HCT116 (cell line): ENCODE measurements around the gene PLCB4. TPM values are rescaled to one million over a fixed set of nuclear protein-coding genes. Genes with fewer than 3 reads are reported as not detected.

Experiments used
- ATAC-seq: fragments of 200-7000 bp; cut with Tn5 transposase; 2 replicates; pipeline ENCODE4 v1.9.1; 2020; ENCODE audit warnings: mild to moderate bottlenecking, moderate library complexity
- BruUV-seq: library from RNA; stranded (reverse); fragments of 400-500 nt; replicated peaks from 2 replicates; lab custom pipeline; 2021; lab: Mats Ljungman, UMichigan
- CTCF ChIA-PET: fragments of 300-600 bp; sonication (Branson Sonifier 250); formaldehyde crosslinking; loops from one replicate; lab custom pipeline; 2021; ENCODE audit warnings: antibody characterized with exemption; lab: Charles Lee
- POLR2A ChIA-PET: fragments of 300-600, 350-600 bp; sonication (Branson Sonifier 250); formaldehyde crosslinking; loops from one replicate; lab custom pipeline; 2021; ENCODE audit warnings: antibody characterized with exemption; lab: Charles Lee
- RAD21 ChIA-PET, 2 experiments: fragments of 300-600 bp; sonication (Branson Sonifier 250); formaldehyde crosslinking; loops; one replicate each; lab custom pipeline; 2023; ENCODE audit warnings: low total read pairs in 2 of 2; ENCODE audit not compliant: uncharacterized antibody in 2 of 2, unreplicated experiment in 2 of 2, low non-redundant PET in 1 of 2; lab: Charles Lee
- DNase-seq: peaks from one replicate; pipeline ENCODE4 v3.0.0-alpha.2; 2010; ENCODE audit warnings: low read depth, low spot score
- H2AFZ ChIP-seq: fragments of 200-600 bp; shearing (Covaris generic), sonication (generic); 2 replicates; pipeline ENCODE4 v1.6.1; 2017; ENCODE audit warnings: low read depth, mixed run types, mixed read lengths, antibody characterized with exemption, low read length; ENCODE audit not compliant: poor library complexity, severe bottlenecking
- H3K27ac ChIP-seq: 2 replicates; pipeline ENCODE4 v1.5.1; 2012; ENCODE audit warnings: low read depth, low read length
- H3K27me3 ChIP-seq: fragments of 200-600 bp; sonication (generic); 2 replicates; pipeline ENCODE4 v1.6.1; 2016; ENCODE audit warnings: mixed run types, low read length, mixed read lengths; ENCODE audit not compliant: insufficient read depth
- H3K36me3 ChIP-seq, 2 experiments: fragments of 200-500 bp in 1 of 2; fragments of 200-600 bp in 1 of 2; sonication (Bioruptor generic) in 1 of 2; sonication (generic) in 1 of 2; 2 replicates each; pipeline versions ENCODE4 v1.5.1 to v1.6.1; 2014 to 2016; ENCODE audit warnings: low read length in 2 of 2, inconsistent platforms in 1 of 2, mixed read lengths in 1 of 2, mixed run types in 1 of 2; ENCODE audit not compliant: insufficient read depth in 2 of 2, control insufficient read depth in 1 of 2
- H3K4me1 ChIP-seq, 2 experiments: fragments of 200-600 bp in 1 of 2; sonication (generic) in 1 of 2; 2 replicates each; pipeline versions ENCODE4 v1.5.1 to v1.6.1; 2012 to 2017; ENCODE audit warnings: low read length in 2 of 2, inconsistent platforms in 1 of 2, mild to moderate bottlenecking in 1 of 2, mixed read lengths in 1 of 2, mixed run types in 1 of 2, moderate library complexity in 1 of 2; ENCODE audit not compliant: insufficient read depth in 2 of 2, control insufficient read depth in 1 of 2
- H3K4me2 ChIP-seq: fragments of 200-600 bp; sonication (generic); 2 replicates; pipeline ENCODE4 v1.6.1; 2017; ENCODE audit warnings: mixed run types, low read length, mixed read lengths
- H3K4me3 ChIP-seq, 2 experiments: fragments of 200-600 bp in 1 of 2; sonication (generic) in 1 of 2; replicated peaks in 1 of 2; 2 replicates each; pipeline ENCODE4 v1.5.1; 2011 to 2016; ENCODE audit warnings: low read length in 2 of 2, control low read depth in 1 of 2, low read depth in 1 of 2, mild to moderate bottlenecking in 1 of 2, mixed read lengths in 1 of 2, mixed run types in 1 of 2
- H3K79me2 ChIP-seq: fragments of 200-600 bp; sonication (generic); 2 replicates; pipeline ENCODE4 v1.6.1; 2017; ENCODE audit warnings: mild to moderate bottlenecking, mixed run types, low read length, moderate library complexity, mixed read lengths; ENCODE audit not compliant: insufficient read depth
- H3K9ac ChIP-seq: fragments of 200-600 bp; sonication (generic); 2 replicates; pipeline ENCODE4 v1.6.1; 2016; ENCODE audit warnings: low read length, mixed read lengths
- H3K9me2 ChIP-seq: fragments of 200-600 bp; sonication (generic), shearing (Covaris generic); 2 replicates; pipeline ENCODE4 v1.6.1; 2017; ENCODE audit warnings: mixed run types, mild to moderate bottlenecking, moderate library complexity; ENCODE audit not compliant: insufficient read depth
- H3K9me3 ChIP-seq, 2 experiments: fragments of 200-500 bp in 1 of 2; fragments of 200-600 bp in 1 of 2; sonication (Bioruptor generic) in 1 of 2; sonication (generic) in 1 of 2; 2 replicates each; pipeline ENCODE4 v1.6.1; 2014 to 2017; ENCODE audit warnings: low read length in 2 of 2, mixed read lengths in 2 of 2, inconsistent platforms in 1 of 2, low read depth in 1 of 2, mild to moderate bottlenecking in 1 of 2, mixed run types in 1 of 2, moderate library complexity in 1 of 2; ENCODE audit not compliant: control insufficient read depth in 1 of 2, insufficient read depth in 1 of 2
- H4K20me1 ChIP-seq: fragments of 200-600 bp; sonication (generic), shearing (Covaris generic); 2 replicates; pipeline ENCODE4 v1.6.1; 2017; ENCODE audit warnings: mixed run types, mild to moderate bottlenecking, moderate library complexity; ENCODE audit not compliant: insufficient read depth
- ATF3 ChIP-seq: IDR thresholded peaks from 2 replicates; pipeline ENCODE4 v1.6.1; 2012
- CBX3 ChIP-seq: IDR thresholded peaks from 2 replicates; pipeline ENCODE4 v1.6.1; 2012; ENCODE audit warnings: low read depth
- CEBPB ChIP-seq: IDR thresholded peaks from 2 replicates; pipeline ENCODE4 v1.6.1; 2012; ENCODE audit warnings: low read depth
- CTCF ChIP-seq, 3 experiments: fragments of 200-600 bp in 1 of 3; sonication (generic) in 1 of 3; IDR thresholded peaks in 2 of 3; conservative IDR thresholded peaks in 1 of 3; 2 replicates each; pipeline ENCODE4 v1.5.1; 2012 to 2017; ENCODE audit warnings: low read depth in 2 of 3, low read length in 2 of 3, antibody characterized with exemption in 1 of 3, borderline replicate concordance in 1 of 3, control low read depth in 1 of 3, mild to moderate bottlenecking in 1 of 3, mixed read lengths in 1 of 3, mixed run types in 1 of 3, moderate library complexity in 1 of 3; ENCODE audit not compliant: insufficient read depth in 1 of 3
- EGR1 ChIP-seq: IDR thresholded peaks from 2 replicates; pipeline ENCODE4 v1.6.1; 2012; ENCODE audit warnings: low read depth
- ELF1 ChIP-seq: IDR thresholded peaks from 2 replicates; pipeline ENCODE4 v1.6.1; 2012; ENCODE audit warnings: low read depth, borderline replicate concordance
- EZH2phosphoT487 ChIP-seq: fragments of 200-600 bp; IDR thresholded peaks from 2 replicates; pipeline ENCODE4 v1.6.1; 2018; ENCODE audit warnings: antibody characterized with exemption, borderline replicate concordance
- FOSL1 ChIP-seq: IDR thresholded peaks from 2 replicates; pipeline ENCODE4 v1.6.1; 2012; ENCODE audit warnings: low read depth
- MAX ChIP-seq: IDR thresholded peaks from 2 replicates; pipeline ENCODE4 v1.6.1; 2012
- POLR2A ChIP-seq: IDR thresholded peaks from 2 replicates; pipeline ENCODE4 v1.7.0; 2011; ENCODE audit warnings: borderline replicate concordance; ENCODE audit not compliant: insufficient read depth, insufficient read length; ENCODE audit errors: extremely low read depth
- POLR2AphosphoS5 ChIP-seq: IDR thresholded peaks from 2 replicates; pipeline ENCODE4 v1.6.1; 2011; ENCODE audit warnings: mild to moderate bottlenecking, low read depth, low read length, moderate library complexity
- RAD21 ChIP-seq: IDR thresholded peaks from 2 replicates; pipeline ENCODE4 v1.6.1; 2012; ENCODE audit warnings: low read depth, mild to moderate bottlenecking
- SIN3A ChIP-seq: IDR thresholded peaks from 2 replicates; pipeline ENCODE4 v1.6.1; 2012; ENCODE audit warnings: low read depth
- SRF ChIP-seq: IDR thresholded peaks from 2 replicates; pipeline ENCODE4 v1.6.1; 2012; ENCODE audit warnings: low read depth
- YY1 ChIP-seq: IDR thresholded peaks from 2 replicates; pipeline ENCODE4 v1.6.1; 2011; ENCODE audit warnings: low read length, low read depth, moderate library complexity, mild to moderate bottlenecking; ENCODE audit not compliant: insufficient replicate concordance; ENCODE audit errors: extremely low read depth
- ZBTB33 ChIP-seq: IDR thresholded peaks from 2 replicates; pipeline ENCODE4 v1.6.1; 2011; ENCODE audit warnings: mild to moderate bottlenecking, low read length, moderate library complexity; ENCODE audit not compliant: insufficient replicate concordance; ENCODE audit errors: extremely low read depth
- ZNF274 ChIP-seq: fragments of 200-500 bp; sonication (Bioruptor generic); IDR thresholded peaks from 2 replicates; pipeline ENCODE4 v1.6.1; 2014; ENCODE audit warnings: mild to moderate bottlenecking, low read depth, low read length, inconsistent platforms
- intact Hi-C: fragments of 100-400 bp; cut with micrococcal nuclease; formaldehyde crosslinking; loops from 2 replicates; pipeline ENCODE4 v1.10.0; 2022
- total RNA-seq: library from RNA; stranded (reverse); gene quantifications from one replicate; pipeline ENCODE4 v1.2.1, GENCODE V29; 2021; ENCODE audit not compliant: unreplicated experiment

PLCB4 gene
- total RNA-seq, 1 experiment from 2014 or later, result 2.5 TPM

- CTCF ChIA-PET, result no interaction called here
- H3K27me3 ChIP-seq, result no peaks in the 10 kb centered on the region
- no TSS peak for BruUV-seq
- no peaks in the 10 kb centered on the region for H3K4me1 ChIP-seq
- H2AFZ ChIP-seq, result no peak overlapping the region
- H3K79me2 ChIP-seq, result no peaks in the 10 kb centered on the region
- no peaks in the 10 kb centered on the region for H3K36me3 ChIP-seq
- no peaks in the 10 kb centered on the region for H4K20me1 ChIP-seq
- no peaks in the 10 kb centered on the region for H3K9me2 ChIP-seq
- H3K4me2 ChIP-seq, result no peak overlapping the region
- no peak overlapping the region for H3K27ac ChIP-seq
- no peaks in the 10 kb centered on the region for H3K9me3 ChIP-seq
- intact Hi-C loops, result no loop called here
- RAD21 ChIA-PET, result no interaction called here
- POLR2A ChIA-PET, result no interaction called here
- no peak for DNase-seq
- ATAC-seq, result no peak
- no peak overlapping the region for H3K4me3 ChIP-seq
- TF ChIP-seq SRF (no peak), ATF3 (no peak), POLR2A (no peak), MAX (no peak), CTCF (IDR thresholded peaks at IDR 0.05 in 2 of 3, conservative IDR thresholded peaks at IDR 0.05 in 1 of 3; ENCODE audit: borderline replicate concordance in 1 of 3, insufficient read depth in 1 of 3, low read depth in 2 of 3, low read length in 2 of 3) (no peak), SIN3A (no peak), CBX3 (no peak), CEBPB (no peak), YY1 (no peak), POLR2AphosphoS5 (no peak), FOSL1 (no peak), ELF1 (no peak), ZBTB33 (no peak), ZNF274 (no peak), RAD21 (no peak), EGR1 (no peak), EZH2phosphoT487 (no peak)
- no peak overlapping the region for H3K9ac ChIP-seq
Observed at GRCh38 chr20:9428292-9428607, 359.4 kb downstream of the PLCB4 start.
